Stimulated activated CD4-positive, alpha-beta T cell treated with anti-CD3 and anti-CD28 coated beads, TNF-alpha, amount 100 ng/mL, for 24 hours (primary cell): ENCODE data around the gene HEG1.

Experiments
- DNase-seq, 3 experiments: peaks; one replicate each; pipeline ENCODE4 v3.0.0-alpha.2; 2020; ENCODE audit warnings: low read depth in 3 of 3

The HEG1 gene

GRCh38 chr3:125069452-125069851 lies 13.7 kb upstream of the HEG1 start:
- DNase-seq: no peak

GRCh38 chr3:125068265-125068664 lies 12.5 kb upstream of the HEG1 start:
- no peak for DNase-seq

GRCh38 chr3:125067225-125067624 lies 11.4 kb upstream of the HEG1 start:
- DNase-seq: no peak

- DNase-seq: no peak
Observed at GRCh38 chr3:125062904-125063618, 7.3 kb upstream of the HEG1 start.

GRCh38 chr3:125061646-125062045 lies 5.8 kb upstream of the HEG1 start:
- no peak for DNase-seq

- no peak for DNase-seq
Observed at GRCh38 chr3:125061170-125061569, 5.4 kb upstream of the HEG1 start.

- DNase-seq: no peak
Observed at GRCh38 chr3:125059488-125060245, 3.9 kb upstream of the HEG1 start.

- DNase-seq: no peak
Observed at GRCh38 chr3:125058959-125059358, 3.2 kb upstream of the HEG1 start.

GRCh38 chr3:125058529-125058928 lies 2.7 kb upstream of the HEG1 start:
- DNase-seq: no peak

GRCh38 chr3:125057186-125057850 lies 1.5 kb upstream of the HEG1 start:
- no peak for DNase-seq

- peak in 1 of 3 experiments; percentile 25 for DNase-seq
Observed at GRCh38 chr3:125055331-125055912, 375 bp downstream of the HEG1 start.

- DNase-seq: no peak
Observed at GRCh38 chr3:125054449-125055329, 1.1 kb downstream of the HEG1 start.

- no peak for DNase-seq
Observed at GRCh38 chr3:125054062-125054448, 1.7 kb downstream of the HEG1 start.

GRCh38 chr3:125053304-125053699 lies 2.5 kb downstream of the HEG1 start:
- no peak for DNase-seq

- no peak for DNase-seq
Observed at GRCh38 chr3:125052624-125053303, 3.0 kb downstream of the HEG1 start.

GRCh38 chr3:125051715-125052581 lies 3.8 kb downstream of the HEG1 start:
- DNase-seq: peak; percentile 20 to 65 (median 39)

- DNase-seq: no peak
Observed at GRCh38 chr3:125051205-125051604, 4.6 kb downstream of the HEG1 start.

- no peak for DNase-seq
Observed at GRCh38 chr3:125050488-125051090, 5.2 kb downstream of the HEG1 start.

- DNase-seq: no peak
Observed at GRCh38 chr3:125048282-125048681, 7.5 kb downstream of the HEG1 start.
